ENCODE results near the gene BEX5. TPM values are rescaled to one million over a fixed set of nuclear protein-coding genes. Genes with fewer than 3 reads are reported as not detected.
A peak's percentile ranks its signal among the peaks of the same experiment; 100 is the strongest.
"Not testable (repeated sequence)": the region's sequence is repeated elsewhere in the genome, so short reads cannot be mapped to it uniquely, and the experiment has no call there.

The BEX5 gene
- total and polyA plus RNA-seq, 7 experiments from 2014 or later, result 1.8 to 13.2 (median 7.1) TPM

DNA sequence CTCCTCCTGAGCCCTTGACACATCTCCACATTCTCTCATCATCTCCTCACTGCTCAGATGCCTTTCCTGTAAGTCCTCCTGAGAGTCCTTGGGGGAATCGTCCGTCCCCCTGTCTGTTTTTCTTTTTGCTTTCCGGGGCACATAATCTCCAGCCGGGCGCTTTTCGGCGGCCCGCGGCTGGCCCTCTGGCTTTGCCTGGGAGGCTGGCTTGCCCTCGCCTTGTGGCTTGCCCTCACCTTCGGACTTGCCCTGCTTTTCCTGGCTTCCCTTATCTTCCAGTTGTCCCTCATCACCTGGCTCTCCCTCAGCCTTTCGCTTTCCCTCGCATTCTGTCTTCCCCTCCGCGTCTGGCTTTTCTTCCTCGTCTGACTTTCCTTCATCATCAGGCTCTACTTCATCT lies 14.9 kb downstream of the BEX5 start:
- peaks cover 17 to 41% (median 30%) of the 10 kb centered on the region in 5 donors for H3K27me3 Mint-ChIP-seq

DNA sequence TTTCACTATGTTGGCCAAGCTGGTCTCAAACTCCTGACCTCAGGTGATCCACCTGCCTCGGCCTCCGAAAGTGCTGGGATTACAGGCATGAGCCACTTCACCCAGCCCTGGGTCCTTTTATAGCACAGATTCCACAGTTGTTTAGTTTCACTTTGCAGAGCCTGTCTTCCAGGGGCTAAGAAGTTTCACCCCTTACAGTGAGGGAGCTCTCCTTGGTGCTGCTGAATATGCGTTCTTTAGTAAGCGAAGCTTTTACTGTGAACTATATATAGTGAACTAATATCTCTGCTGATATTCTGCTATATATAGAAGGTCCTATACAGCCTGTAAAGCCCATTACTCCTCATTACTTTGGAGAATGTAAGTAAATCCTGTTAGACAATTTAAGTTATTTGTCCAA lies 17.7 kb downstream of the BEX5 start:
- H3K27ac ChIP-seq (ENCODE audit: low read depth, low read length), result no peak overlapping the region
- intact Hi-C loops (cut with micrococcal nuclease), result no loop called here

More for the DNA sequence above, 14.9 kb downstream of the BEX5 start:
- H3K4me3 Mint-ChIP-seq; H3K4me3 ChIP-seq (ENCODE audit: low read length); CTCF ChIA-PET; H3K9me3 ChIP-seq (ENCODE audit: control insufficient read depth in 2 of 3, low read length in 3 of 3); intact Hi-C loops (cut with micrococcal nuclease); POLR2A ChIA-PET; H3K27ac Mint-ChIP-seq; ATAC-seq; H3K4me1 Mint-ChIP-seq; H3K4me1 ChIP-seq (ENCODE audit: control insufficient read depth in 2 of 2, insufficient read depth in 2 of 2, low read length in 2 of 2); H3K36me3 ChIP-seq (ENCODE audit: control insufficient read depth in 2 of 3, insufficient read depth in 3 of 3, low read length in 3 of 3); H3K27me3 ChIP-seq (ENCODE audit: control insufficient read depth in 2 of 2, insufficient read depth in 2 of 2, low read length in 2 of 2); H3K27ac ChIP-seq (ENCODE audit: low read depth, low read length); H3K9me3 Mint-ChIP-seq; H3K36me3 Mint-ChIP-seq; DNase-seq: not testable (repeated sequence)

DNA sequence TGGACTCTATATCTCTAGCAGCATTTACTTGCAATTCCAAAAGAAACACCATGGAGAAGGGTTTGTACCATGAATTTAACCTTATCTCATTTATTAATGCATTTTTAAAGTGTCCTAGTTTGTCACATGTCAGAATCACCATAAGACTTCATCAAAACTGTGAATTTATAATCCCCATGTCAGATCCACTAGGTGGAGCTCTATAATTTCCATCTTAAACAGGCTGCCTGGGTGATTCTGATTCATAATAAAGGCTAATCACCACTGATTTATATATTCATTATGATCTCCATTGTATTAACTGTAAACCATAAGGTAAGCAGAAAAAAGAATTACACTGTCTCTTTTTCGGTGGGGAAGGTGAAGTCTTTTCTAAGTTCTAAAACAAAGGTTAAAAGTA lies 26.3 kb downstream of the BEX5 start:
- CTCF ChIA-PET, result no interaction called here
- H3K27me3 ChIP-seq (ENCODE audit: control insufficient read depth in 2 of 2, insufficient read depth in 2 of 2, low read length in 2 of 2), result no peaks in the 10 kb centered on the region
- no peaks in the 10 kb centered on the region for H3K36me3 ChIP-seq (ENCODE audit: control insufficient read depth in 2 of 3, insufficient read depth in 3 of 3, low read length in 3 of 3)
- Mint-ChIP-seq H3K4me1 (peaks cover 0 to 9% (median 5%) of the 10 kb centered on the region in 7 donors), H3K9me3 (no peaks in the 10 kb centered on the region), H3K27me3 (peaks cover 18 to 39% (median 31%) of the 10 kb centered on the region in 5 donors), H3K36me3 (no peaks in the 10 kb centered on the region), H3K27ac (no peak overlapping the region), H3K4me3 (no peak overlapping the region)
- ATAC-seq (no peak), DNase-seq (no peak)
- intact Hi-C loops (cut with micrococcal nuclease), result loop anchor here in 1 of 2 donors (1.0 to 2.0 kb wide), 3 partner anchors 25 to 771 kb away; partner anchors contain the start of gene BEX5
- no peaks in the 10 kb centered on the region for H3K4me1 ChIP-seq (ENCODE audit: control insufficient read depth in 2 of 2, insufficient read depth in 2 of 2, low read length in 2 of 2)
- no peak overlapping the region for H3K4me3 ChIP-seq (ENCODE audit: low read length)
- no peak overlapping the region for H3K27ac ChIP-seq (ENCODE audit: low read depth, low read length)
- H3K9me3 ChIP-seq (ENCODE audit: control insufficient read depth in 2 of 3, low read length in 3 of 3), result no peaks in the 10 kb centered on the region
- POLR2A ChIA-PET, result no interaction called here

More for the DNA sequence above, 17.7 kb downstream of the BEX5 start:
- no peak for DNase-seq
- no peak for ATAC-seq
- Histone ChIP-seq H3K4me1 (ENCODE audit: control insufficient read depth in 2 of 2, insufficient read depth in 2 of 2, low read length in 2 of 2) (no peaks in the 10 kb centered on the region), H3K9me3 (ENCODE audit: control insufficient read depth in 2 of 3, low read length in 3 of 3) (no peaks in the 10 kb centered on the region), H3K4me3 (ENCODE audit: low read length) (no peak overlapping the region), H3K36me3 (ENCODE audit: control insufficient read depth in 2 of 3, insufficient read depth in 3 of 3, low read length in 3 of 3) (no peaks in the 10 kb centered on the region), H3K27me3 (ENCODE audit: control insufficient read depth in 2 of 2, insufficient read depth in 2 of 2, low read length in 2 of 2) (no peaks in the 10 kb centered on the region)
- no peak overlapping the region for H3K27ac Mint-ChIP-seq
- no peak overlapping the region for H3K4me3 Mint-ChIP-seq
- peaks cover 12 to 27% (median 13%) of the 10 kb centered on the region in 5 donors for H3K27me3 Mint-ChIP-seq
- no peaks in the 10 kb centered on the region for H3K9me3 Mint-ChIP-seq
- ChIA-PET POLR2A (no interaction called here), CTCF (no interaction called here)
- H3K4me1 Mint-ChIP-seq, result peaks cover 0 to 3% (median 0%) of the 10 kb centered on the region in 7 donors
- no peaks in the 10 kb centered on the region for H3K36me3 Mint-ChIP-seq

DNA sequence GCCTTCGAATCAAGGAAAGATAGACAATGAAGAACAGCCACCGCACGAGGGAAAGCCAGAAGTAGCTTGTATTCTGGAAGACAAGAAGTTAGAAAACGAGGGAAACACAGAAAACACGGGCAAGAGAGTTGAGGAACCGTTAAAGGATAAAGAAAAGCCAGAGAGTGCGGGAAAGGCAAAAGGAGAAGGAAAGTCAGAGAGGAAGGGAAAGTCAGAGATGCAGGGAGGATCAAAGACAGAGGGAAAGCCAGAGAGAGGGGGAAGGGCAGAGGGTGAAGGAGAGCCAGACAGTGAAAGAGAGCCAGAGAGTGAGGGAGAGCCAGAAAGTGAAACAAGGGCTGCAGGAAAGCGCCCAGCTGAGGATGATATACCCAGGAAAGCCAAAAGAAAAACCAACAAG lies 28.9 kb downstream of the BEX5 start:
- Mint-ChIP-seq H3K36me3 (no peaks in the 10 kb centered on the region), H3K9me3 (no peaks in the 10 kb centered on the region), H3K4me1 (peaks cover 0 to 11% (median 7%) of the 10 kb centered on the region in 7 donors), H3K27me3 (peaks cover 25 to 42% (median 33%) of the 10 kb centered on the region in 5 donors), H3K4me3 (peak overlapping the region in 2 of 10 donors; percentile 5 to 15), H3K27ac (no peak overlapping the region)
- no peak overlapping the region for H3K4me3 ChIP-seq (ENCODE audit: low read length)
- DNase-seq (no peak), ATAC-seq (no peak)
- no peaks in the 10 kb centered on the region for H3K9me3 ChIP-seq (ENCODE audit: control insufficient read depth in 2 of 3, low read length in 3 of 3)
- H3K36me3 ChIP-seq (ENCODE audit: control insufficient read depth in 2 of 3, insufficient read depth in 3 of 3, low read length in 3 of 3), result no peaks in the 10 kb centered on the region
- H3K4me1 ChIP-seq (ENCODE audit: control insufficient read depth in 2 of 2, insufficient read depth in 2 of 2, low read length in 2 of 2), result no peaks in the 10 kb centered on the region
- ChIA-PET POLR2A (no interaction called here), CTCF (no interaction called here)
- intact Hi-C loops (cut with micrococcal nuclease), result no loop called here
- no peaks in the 10 kb centered on the region for H3K27me3 ChIP-seq (ENCODE audit: control insufficient read depth in 2 of 2, insufficient read depth in 2 of 2, low read length in 2 of 2)
- H3K27ac ChIP-seq (ENCODE audit: low read depth, low read length), result no peak overlapping the region

DNA sequence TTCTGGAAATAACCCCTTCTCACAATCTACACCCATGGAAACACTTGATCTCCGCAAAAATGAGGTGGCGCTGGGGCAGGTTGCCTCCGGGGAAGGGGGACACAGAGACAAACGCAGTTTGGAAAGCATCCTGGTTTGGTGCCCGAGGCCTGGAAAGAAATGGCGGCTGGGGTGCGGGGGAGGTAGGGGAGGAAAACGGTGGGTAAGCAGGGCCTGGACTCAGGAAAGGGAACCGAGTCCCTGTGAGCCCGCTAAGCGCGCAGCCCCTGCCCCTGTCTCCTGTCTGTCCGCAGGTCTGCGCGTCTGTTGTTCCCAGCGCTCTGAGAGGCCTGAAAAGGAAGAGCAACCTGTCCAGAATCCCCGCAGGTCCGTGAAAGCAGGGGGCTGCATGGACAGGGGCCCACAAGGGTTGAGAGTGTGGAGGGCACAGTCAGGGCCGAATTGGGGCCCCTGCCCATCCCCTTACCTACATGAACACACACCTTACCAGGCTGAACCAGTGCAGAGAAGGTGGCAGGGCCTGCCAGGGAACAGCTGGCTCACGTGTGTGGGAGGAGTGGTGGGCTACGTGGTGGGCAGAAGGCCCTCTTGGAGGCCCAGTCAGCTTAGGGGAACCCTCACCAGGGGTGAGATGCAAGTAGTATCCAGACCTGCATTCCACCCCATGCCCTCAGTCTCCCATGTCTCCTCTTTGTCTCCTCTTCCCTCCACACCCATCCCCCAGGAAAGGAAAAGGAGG lies 29.5 kb downstream of the BEX5 start:
- H3K36me3 ChIP-seq (ENCODE audit: control insufficient read depth in 2 of 3, insufficient read depth in 3 of 3, low read length in 3 of 3); DNase-seq; POLR2A ChIA-PET; H3K4me3 ChIP-seq (ENCODE audit: low read length); H3K9me3 Mint-ChIP-seq; H3K4me1 ChIP-seq (ENCODE audit: control insufficient read depth in 2 of 2, insufficient read depth in 2 of 2, low read length in 2 of 2); H3K9me3 ChIP-seq (ENCODE audit: control insufficient read depth in 2 of 3, low read length in 3 of 3); H3K27me3 ChIP-seq (ENCODE audit: control insufficient read depth in 2 of 2, insufficient read depth in 2 of 2, low read length in 2 of 2); CTCF ChIA-PET; H3K36me3 Mint-ChIP-seq; H3K27ac Mint-ChIP-seq; ATAC-seq; H3K27ac ChIP-seq (ENCODE audit: low read depth, low read length); intact Hi-C loops (cut with micrococcal nuclease): not testable (repeated sequence)
- H3K27me3 Mint-ChIP-seq, result peaks cover 22 to 38% (median 33%) of the 10 kb centered on the region in 5 donors
- peak overlapping the region in 7 of 10 donors; percentile 34 to 75 (median 56) for H3K4me3 Mint-ChIP-seq
- peaks cover 0 to 11% (median 7%) of the 10 kb centered on the region in 7 donors for H3K4me1 Mint-ChIP-seq

DNA sequence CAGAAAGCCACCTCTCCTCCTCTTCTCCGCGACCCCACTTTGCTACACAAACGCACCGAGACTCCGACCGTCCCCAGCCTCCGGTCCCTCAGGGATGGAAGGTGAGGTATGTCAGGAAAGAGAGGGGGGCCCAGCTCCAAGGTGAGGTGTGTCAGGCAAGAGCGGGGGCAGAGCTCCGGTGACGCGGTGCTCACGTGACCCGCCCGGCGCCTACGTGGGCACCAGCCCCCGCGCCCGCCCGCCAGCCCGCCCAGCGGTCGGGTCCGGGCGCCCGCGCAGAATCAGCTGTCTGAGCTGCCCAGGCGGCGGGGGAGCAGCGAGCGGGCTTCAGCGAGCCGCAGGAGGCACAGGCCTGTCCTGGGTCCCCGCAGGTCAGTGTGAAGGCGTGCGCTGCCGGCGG lies 30.3 kb downstream of the BEX5 start, which contains the start of gene TCEAL2:
Gene TCEAL2 (plus strand): TSS at position 244 of the 400 bp plus-strand sequence. CDS start 1,152 bp downstream, outside the sequence.
- intact Hi-C loops (cut with micrococcal nuclease); H3K4me1 ChIP-seq (ENCODE audit: control insufficient read depth in 2 of 2, insufficient read depth in 2 of 2, low read length in 2 of 2); H3K9me3 ChIP-seq (ENCODE audit: control insufficient read depth in 2 of 3, low read length in 3 of 3); H3K9me3 Mint-ChIP-seq; H3K36me3 Mint-ChIP-seq; H3K4me3 ChIP-seq (ENCODE audit: low read length); H3K36me3 ChIP-seq (ENCODE audit: control insufficient read depth in 2 of 3, insufficient read depth in 3 of 3, low read length in 3 of 3); H3K27me3 ChIP-seq (ENCODE audit: control insufficient read depth in 2 of 2, insufficient read depth in 2 of 2, low read length in 2 of 2); CTCF ChIA-PET; H3K27ac ChIP-seq (ENCODE audit: low read depth, low read length); POLR2A ChIA-PET: not testable (repeated sequence)
- Mint-ChIP-seq H3K4me1 (peaks cover 0 to 11% (median 7%) of the 10 kb centered on the region in 7 donors), H3K4me3 (peak within 1 kb of the TSS; percentile 24 to 81 (median 64)), H3K27ac (peak within 1 kb of the TSS in 2 of 9 donors; percentile 20 to 26), H3K27me3 (peaks cover 22 to 40% (median 33%) of the 10 kb centered on the region in 5 donors)
- DNase-seq (peak in 1 of 9 donors; percentile 25), ATAC-seq (peak; percentile 47)

- H3K36me3 Mint-ChIP-seq; H3K36me3 ChIP-seq (ENCODE audit: control insufficient read depth in 2 of 3, insufficient read depth in 3 of 3, low read length in 3 of 3); POLR2A ChIA-PET; H3K27me3 ChIP-seq (ENCODE audit: control insufficient read depth in 2 of 2, insufficient read depth in 2 of 2, low read length in 2 of 2); CTCF ChIA-PET; H3K27ac ChIP-seq (ENCODE audit: low read depth, low read length); DNase-seq; ATAC-seq; H3K9me3 Mint-ChIP-seq; H3K4me3 ChIP-seq (ENCODE audit: low read length); intact Hi-C loops (cut with micrococcal nuclease); H3K4me1 ChIP-seq (ENCODE audit: control insufficient read depth in 2 of 2, insufficient read depth in 2 of 2, low read length in 2 of 2); H3K9me3 ChIP-seq (ENCODE audit: control insufficient read depth in 2 of 3, low read length in 3 of 3): not testable (repeated sequence)
- peak overlapping the region in 9 of 10 donors; percentile 54 to 81 (median 65) for H3K4me3 Mint-ChIP-seq
- H3K4me1 Mint-ChIP-seq, result peaks cover 0 to 11% (median 7%) of the 10 kb centered on the region in 7 donors
- peak overlapping the region in 2 of 9 donors; percentile 20 to 26 for H3K27ac Mint-ChIP-seq
- peaks cover 22 to 39% (median 33%) of the 10 kb centered on the region in 5 donors for H3K27me3 Mint-ChIP-seq
Measured at GRCh38 chrX:102125014-102125413, 30.8 kb downstream of the BEX5 start.

Measured in naive thymus-derived CD4-positive, alpha-beta T cell (primary cell).